HG03575 (cell line): ENCODE data around the gene FSIP1.

ENCODE experiments used
- ATAC-seq: cut with Tn5 transposase; IDR thresholded peaks from one replicate; pipeline ENCODE4 v1.9.1; 2021; ENCODE audit not compliant: unreplicated experiment, insufficient number of reproducible peaks, low FRiP score; ENCODE audit errors: extremely low read depth

The FSIP1 gene

GRCh38 chr15:39698444-39699390, 83.9 kb downstream of the FSIP1 start:
- no peak for ATAC-seq

- ATAC-seq: no peak
Measured at GRCh38 chr15:39697509-39697908, 85.1 kb downstream of the FSIP1 start.

- ATAC-seq: no peak
Measured at GRCh38 chr15:39695793-39696192, 86.8 kb downstream of the FSIP1 start.

GRCh38 chr15:39692356-39693327, 90.0 kb downstream of the FSIP1 start:
- no peak for ATAC-seq

- ATAC-seq: no peak
Measured at GRCh38 chr15:39690881-39691634, 91.6 kb downstream of the FSIP1 start.

- no peak for ATAC-seq
Measured at GRCh38 chr15:39687965-39688364, 94.7 kb downstream of the FSIP1 start.

- ATAC-seq: no peak
Measured at GRCh38 chr15:39685999-39686613, 96.5 kb downstream of the FSIP1 start.

GRCh38 chr15:39685367-39685766, 97.3 kb downstream of the FSIP1 start:
- ATAC-seq: no peak

GRCh38 chr15:39684233-39684632, 98.4 kb downstream of the FSIP1 start:
- no peak for ATAC-seq

- no peak for ATAC-seq
Measured at GRCh38 chr15:39682366-39682765, 100.3 kb downstream of the FSIP1 start.

GRCh38 chr15:39680868-39681267, 101.8 kb downstream of the FSIP1 start:
- no peak for ATAC-seq

- ATAC-seq: no peak
Measured at GRCh38 chr15:39672666-39673065, 110.0 kb downstream of the FSIP1 start.

GRCh38 chr15:39672184-39672583, 110.5 kb downstream of the FSIP1 start:
- no peak for ATAC-seq

- no peak for ATAC-seq
Measured at GRCh38 chr15:39670687-39671086, 112.0 kb downstream of the FSIP1 start.

- no peak for ATAC-seq
Measured at GRCh38 chr15:39669661-39670060, 113.0 kb downstream of the FSIP1 start.

GRCh38 chr15:39669241-39669640, 113.4 kb downstream of the FSIP1 start:
- no peak for ATAC-seq

- no peak for ATAC-seq
Measured at GRCh38 chr15:39668457-39668856, 114.2 kb downstream of the FSIP1 start.

- ATAC-seq: no peak
Measured at GRCh38 chr15:39667382-39668127, 115.1 kb downstream of the FSIP1 start.
